Activated T-helper 1 cell treated with anti-CD3 and anti-CD28 coated beads, Interleukin-2, amount 50 U/mL, for 16 hours (primary cell): ENCODE results near the gene TRIM9.

ENCODE experiments used
- DNase-seq, 2 donors: peaks; one replicate each; pipeline ENCODE4 v3.0.0-alpha.2; 2020; ENCODE audit warnings: low read depth in 1 of 2, low spot score in 1 of 2

The TRIM9 gene

DNA sequence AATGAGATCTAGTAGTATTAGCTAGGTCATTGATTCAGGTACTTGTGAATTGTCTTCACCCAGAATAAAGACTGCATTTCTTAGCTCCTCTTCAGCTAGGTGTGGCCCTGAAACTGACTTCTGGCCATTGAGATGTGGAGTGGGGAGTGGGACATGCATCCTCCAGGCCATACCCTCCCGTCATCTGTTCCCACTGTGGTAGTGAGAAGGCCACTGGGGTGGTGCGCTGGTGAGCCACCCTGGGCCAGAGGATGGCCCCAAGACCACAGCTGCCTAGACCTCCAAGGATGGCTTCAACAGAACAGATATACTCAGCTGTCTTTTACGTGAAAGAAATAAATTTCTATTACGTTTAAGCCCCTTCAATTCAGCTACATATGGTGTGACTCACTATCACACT is 36.5 kb downstream of the TRIM9 start:
- DNase-seq, result no peak

DNA sequence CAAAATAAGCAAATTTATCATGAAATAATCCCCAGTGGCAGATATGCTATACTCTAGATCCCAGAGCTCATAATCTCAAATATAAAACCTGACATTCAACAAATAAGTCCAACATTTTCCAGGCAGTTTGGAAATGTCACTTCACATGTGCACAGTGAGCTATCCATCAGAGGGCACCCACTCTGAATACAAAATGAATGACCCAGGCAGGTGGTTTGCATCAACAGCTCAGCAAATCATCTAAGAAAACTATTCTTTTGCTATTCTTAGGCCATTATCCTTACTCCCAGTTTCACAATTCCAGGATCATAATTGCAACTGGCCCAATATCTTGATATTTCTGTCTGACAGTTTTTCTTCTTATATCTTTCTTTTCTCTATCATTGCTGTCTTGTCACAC is 38.5 kb downstream of the TRIM9 start:
- DNase-seq, result no peak

DNA sequence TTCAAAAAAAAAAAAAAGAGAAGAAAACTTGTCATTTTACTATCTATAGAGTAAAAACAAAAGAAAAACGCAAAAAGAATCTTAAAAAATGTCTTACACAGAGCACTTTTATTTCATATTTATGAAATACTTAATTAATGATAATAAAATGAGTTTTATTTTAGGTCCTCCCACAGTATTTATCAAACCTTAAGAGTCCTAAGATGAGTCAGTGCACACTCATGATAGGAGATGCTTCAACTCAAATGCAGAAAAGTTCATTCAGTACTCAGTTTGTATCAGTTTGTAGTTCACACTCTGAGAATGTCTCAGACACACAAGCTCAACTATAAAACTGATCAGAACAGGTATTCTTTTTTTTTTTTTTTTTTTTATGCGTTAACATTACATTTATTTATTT is 41.7 kb downstream of the TRIM9 start:
- no peak for DNase-seq

DNA sequence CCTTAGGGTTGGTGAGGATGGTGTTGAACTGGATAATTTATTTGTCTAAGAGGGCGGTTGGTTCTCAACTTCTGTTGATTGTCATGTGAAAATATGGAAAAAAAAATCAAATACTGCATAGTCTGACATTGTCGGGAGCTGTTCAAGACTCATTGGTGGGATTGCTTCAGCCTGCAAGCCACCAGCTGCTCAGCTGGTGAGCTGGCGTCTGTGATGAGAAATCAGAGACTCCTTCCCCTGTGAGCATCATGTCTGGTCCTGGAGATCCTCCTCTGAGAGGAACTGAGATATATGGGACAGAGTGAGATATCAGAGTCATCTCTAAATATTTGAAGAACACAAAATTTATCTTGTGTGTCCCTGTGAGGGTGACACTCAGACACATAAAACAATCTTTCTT is 49.9 kb downstream of the TRIM9 start:
- DNase-seq, result no peak

DNA sequence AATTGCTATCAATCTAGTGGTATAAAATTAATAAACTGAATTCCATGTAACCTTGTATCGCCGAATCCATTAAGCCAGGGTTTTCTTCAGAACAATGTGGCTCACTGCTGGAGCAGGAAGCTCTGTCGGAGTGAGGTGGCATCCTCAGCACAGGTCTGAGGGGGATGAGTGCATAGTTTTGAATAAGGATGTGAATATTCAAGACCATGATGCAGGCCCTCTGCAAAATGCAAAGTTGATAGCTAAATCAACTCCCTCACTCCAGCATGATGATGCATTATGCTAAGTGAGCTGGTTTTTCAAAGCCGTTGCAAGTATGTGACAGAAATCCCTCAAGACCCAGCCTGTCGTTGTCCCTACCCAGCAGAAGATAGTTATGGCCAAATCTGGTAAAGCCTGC is 53.0 kb downstream of the TRIM9 start:
- DNase-seq, result no peak

DNA sequence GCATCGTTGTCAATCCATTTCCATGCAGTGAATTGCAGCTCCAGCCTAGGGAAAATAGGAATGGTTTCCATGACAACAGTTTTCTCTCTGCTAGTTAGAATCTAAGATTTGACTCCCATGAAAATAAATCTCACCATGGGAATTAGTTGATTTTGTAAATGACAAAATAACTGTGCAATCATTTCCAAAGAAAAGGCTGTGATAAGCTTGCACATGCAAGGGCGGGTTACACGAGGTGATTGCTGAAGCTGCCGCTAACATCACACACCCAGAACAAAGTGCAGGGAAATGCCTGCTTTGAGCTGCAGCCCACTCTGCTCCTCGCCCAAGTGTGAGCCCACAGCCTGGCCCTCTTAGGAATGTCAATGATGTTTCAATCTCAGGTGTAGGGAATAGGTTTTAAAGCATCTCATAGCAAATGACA is 53.8 kb downstream of the TRIM9 start:
- no peak for DNase-seq

DNA sequence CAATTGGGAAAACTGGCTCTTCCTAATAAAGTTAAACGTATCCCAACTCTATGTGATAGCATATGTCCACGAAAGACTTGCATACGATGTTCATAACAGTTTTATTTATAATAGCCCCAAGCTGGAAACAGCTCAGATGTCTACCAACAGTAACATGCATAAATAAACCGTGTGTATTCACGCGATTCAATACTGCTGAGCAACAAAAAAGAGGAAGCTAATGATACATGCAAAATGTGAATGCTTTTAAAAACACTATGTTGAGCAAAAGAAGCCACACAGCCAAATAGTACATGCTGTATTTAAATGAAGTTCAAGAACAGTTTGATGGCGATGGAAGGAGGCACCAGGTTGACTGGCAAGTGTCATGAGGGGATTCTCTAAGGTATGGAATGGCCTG is 55.7 kb downstream of the TRIM9 start:
- no peak for DNase-seq

DNA sequence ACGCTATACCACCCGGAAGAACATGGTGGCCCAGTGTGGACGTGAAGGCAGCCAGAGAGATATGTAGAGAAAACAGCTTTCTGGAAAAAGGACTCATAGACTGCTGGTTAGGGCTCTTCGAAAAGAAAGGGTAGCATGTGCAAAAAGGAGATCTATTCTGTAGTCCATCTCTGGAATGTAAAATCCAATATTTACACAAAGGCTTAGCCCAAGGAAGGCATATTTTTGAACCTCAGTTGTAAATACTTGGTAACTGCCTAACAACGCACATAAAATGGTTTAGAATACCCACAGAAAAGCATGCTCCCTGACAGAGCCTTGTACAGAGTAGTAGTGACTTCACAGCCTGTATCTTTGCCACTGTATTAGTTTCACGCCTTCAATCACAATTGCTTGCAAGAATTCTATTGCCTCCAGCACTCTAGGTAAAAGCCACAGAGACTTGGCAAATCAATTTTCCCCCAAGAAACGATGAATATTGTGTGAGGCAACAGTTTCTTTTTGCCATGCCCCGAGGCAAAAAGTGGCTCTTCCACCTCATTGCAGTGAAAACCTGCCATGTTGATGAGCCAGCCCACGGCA is 59.2 kb downstream of the TRIM9 start:
- no peak for DNase-seq

DNA sequence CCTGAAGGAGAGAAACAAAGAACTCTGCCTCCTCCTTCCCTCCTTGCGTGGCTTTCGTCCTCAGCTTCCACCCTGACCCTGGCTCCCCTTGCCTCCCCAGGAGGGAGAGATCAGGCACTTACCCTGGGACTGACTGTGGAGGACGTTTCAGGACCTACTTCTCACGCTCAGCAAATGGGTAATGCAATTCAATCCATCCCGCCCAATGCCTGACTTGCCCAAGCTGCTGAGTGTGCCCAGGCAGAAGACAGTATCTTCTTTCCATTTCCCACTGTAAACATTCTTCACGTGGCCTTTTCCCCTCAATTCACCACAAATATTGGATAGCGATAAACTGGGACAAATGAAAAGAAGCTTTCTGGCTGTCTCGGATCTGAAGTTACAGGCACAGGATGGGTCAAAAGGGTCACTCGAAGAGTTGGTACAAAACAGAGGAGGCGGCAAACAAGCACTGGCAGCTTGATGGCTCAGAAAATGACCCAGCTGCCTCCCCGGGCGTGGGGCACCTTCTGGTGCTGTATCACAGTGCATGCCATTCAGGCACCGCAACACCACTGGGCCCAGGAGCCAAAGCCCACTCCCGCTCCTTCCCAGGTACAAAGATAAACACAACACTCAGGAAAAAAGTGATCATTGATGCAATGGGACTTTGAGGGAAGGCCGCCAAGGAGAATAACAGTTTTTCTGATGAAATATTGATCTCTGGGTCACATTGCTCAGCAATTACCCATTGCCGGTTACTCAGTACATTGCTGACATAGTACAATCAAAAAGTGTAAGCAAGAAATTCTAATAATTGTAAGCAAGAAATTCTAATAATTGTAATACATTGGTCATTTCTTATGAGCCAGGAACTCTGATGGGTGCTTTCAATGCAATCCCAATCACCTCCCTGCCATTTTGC is 65.8 kb downstream of the TRIM9 start:
- DNase-seq, result no peak

DNA sequence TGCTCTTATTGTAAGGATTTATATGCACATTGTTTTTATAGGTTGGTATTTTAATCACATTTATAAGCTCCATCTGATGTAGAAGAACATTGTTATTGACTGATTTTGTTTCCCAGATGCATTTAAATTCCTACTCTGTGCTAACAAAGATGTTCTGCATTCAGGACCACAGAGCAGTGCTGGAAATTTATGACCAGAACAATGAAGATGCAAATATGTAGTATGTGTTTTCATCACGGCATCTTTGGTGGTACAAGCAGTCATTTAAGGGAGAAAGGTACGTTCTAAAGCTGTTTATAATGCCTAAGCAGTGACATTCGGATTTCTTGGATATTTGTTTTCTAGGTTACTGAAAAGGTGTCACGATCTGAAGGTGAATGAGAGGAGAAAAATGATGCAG is 66.5 kb downstream of the TRIM9 start:
- no peak for DNase-seq

DNA sequence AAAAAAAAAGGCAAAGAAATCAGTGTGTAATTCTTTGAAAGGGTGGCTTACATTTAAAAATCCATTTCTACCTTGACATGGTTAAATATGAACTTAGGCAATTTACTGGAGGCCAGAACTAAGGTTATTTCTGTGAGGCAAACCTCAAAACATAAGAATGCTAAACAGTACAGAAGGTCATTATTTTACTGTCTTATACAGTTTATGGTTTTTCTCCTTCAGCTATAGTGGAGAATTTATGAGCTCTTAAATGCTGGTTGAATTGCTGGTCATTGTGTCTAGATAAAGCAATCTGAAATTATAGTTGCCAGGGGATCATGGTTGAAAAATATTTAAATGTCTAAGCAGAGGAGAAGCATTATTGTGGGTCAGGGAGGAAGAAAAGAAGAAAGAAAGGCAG is 70.5 kb downstream of the TRIM9 start:
- DNase-seq, result no peak

DNA sequence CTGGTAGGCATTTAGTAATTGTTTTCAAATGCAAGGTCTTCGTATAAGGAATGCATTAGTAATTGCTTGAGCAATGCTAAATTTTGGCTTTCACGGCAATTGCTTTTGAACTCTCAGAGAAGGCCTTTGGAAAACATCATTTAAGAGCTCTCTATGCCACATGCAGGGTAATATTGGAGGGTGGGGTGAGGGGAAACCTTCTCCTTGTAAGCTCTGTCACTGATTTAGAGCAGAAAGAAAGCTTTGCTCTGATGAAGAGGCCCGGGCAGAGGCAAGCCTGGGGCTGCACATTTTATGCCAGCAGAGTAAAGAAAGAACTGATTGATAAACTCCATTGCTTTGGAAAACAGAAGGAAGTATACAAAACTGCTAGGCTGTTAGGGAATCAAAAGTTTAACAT is 70.9 kb downstream of the TRIM9 start:
- DNase-seq, result no peak

DNA sequence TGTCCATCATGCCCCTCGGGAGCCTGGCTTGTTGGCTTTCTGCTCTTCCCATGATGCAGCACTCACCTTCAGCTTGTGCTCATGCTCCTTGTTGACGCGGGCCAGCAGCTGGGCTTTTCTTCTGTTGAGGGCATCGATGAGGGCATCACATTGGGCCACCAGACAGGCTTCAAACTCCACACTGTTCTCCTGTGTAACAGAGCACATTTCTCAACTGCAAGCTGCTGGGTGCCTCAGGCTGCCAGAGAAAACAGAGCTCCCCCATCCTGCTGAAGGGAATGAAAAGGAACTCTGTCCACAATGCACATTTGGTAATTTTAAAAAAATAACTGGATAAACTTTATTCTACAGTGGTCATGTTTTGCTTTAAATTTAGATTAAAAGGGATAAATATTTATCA is 72.1 kb downstream of the TRIM9 start:
- DNase-seq, result no peak

DNA sequence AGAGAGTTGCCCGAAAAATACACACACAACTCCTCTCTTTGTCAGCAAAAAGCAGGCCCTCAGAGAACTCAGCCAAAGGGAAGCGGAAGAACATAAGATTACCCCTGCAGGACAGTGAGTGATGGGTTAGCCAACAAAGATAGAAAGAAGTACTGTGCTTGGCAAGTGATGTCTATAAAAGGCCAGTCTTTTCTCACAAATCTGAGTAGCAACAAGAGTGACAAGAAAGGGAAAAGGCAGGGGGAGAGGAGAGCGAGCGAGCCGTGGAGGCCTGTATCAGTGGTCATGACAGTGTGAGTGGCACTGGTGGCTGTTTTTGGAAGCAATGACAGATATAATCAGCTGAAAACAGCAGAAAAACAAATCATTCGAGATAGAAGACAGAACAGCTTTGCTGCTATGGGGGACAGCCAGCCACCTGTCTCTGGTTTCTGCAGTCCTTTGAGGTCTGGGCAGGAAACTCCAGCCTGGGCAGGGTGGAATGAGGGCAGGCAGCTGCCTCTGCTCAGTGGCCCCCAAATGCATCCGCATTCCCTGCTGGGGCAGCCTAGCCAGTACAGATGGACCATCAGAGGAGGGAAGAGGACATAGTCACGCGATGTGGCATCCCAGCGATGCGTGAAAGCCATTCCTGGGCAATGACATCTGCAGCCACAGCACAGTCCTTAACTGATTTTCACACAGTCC is 74.7 kb downstream of the TRIM9 start:
- no peak for DNase-seq

DNA sequence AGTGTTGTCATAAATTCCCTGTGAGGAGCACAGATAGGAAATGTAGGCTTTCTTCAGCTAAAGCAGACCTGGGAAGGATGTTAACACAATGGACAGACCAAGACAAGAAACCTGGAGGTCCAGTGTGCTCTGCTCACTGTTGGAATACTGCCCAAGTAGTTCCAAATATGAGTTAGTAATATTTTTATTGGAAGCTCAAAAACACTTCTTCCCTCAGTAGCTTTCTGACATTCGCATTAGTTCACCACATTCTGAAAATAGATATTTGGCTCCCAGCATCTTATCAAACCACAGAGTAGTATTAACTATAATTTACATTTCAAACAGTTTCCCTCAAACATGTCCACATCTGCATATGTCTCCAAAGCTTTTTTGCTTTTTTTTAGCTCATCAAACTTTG is 75.8 kb downstream of the TRIM9 start:
- no peak for DNase-seq

DNA sequence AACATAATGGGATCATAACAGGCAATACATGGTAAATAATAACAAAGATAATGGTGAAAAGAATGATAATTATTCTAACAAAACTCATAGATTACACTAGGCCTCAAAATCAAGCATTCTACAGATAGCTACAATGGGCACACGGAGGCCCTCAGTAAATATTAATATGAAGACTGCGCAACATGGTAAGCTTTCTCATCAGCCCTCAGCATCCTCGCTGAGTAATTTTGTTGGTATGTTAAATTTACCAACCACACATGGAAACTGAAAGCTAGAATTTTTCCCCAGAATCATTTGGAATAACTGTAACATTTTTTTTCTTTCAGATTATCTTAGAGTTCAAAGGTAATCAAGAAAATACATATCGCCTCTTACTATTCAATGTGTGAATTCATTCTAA is 76.4 kb downstream of the TRIM9 start:
- no peak for DNase-seq

DNA sequence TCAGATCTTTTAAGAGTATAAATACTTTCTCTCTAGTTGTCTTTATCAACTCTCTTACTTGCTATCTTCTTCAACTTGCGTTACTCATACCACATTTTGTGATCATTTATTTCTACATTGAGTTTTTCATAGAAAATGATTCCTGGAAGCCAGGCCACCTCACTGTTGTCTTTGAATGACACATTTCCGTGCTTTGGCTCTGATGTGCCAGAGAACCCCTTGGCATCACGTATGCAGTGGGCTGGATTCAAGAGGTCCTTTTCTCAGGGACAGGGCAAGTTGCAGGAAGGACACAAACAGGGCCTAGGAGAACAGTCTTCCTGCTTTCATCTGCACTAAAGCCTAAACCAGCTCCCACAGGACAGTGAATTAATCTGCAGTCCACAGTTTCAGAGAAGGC is 80.3 kb downstream of the TRIM9 start:
- no peak for DNase-seq

DNA sequence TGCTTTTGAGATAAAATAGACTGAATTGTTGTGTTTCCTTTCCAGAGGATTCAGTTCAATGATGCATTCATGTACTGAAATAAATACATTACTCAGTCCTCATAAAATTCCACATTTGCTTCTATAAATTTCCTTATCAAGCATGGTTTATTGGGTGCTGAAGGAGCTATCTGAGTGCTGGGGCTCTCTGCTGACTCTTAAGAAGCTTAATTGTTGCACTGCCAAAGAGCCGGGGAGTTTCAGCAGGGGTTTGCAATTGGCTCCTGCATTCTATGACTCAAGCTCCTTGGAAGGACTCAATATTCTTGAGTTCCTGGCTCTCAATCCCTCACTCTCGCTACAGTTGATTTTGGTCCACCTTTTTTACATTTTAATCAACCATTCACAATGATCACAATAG is 80.8 kb downstream of the TRIM9 start:
- no peak for DNase-seq

DNA sequence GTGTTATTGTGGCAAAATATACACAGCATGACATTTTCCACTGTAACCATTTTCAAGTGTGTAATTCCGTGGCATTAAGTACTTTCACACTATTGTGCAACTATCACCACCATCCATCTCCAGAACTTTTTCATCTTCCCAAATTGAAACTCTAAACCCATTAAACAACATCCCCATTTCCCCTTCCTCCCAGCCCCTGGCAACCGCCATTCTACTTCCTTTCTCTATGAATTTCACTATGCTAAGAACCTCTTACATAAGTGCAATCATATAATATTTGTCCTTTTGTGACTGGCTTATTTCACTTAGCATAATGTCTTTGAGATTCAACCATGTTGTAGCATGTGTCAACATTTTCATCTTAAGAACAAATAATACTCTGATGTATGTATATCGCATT is 82.8 kb downstream of the TRIM9 start:
- DNase-seq, result no peak

DNA sequence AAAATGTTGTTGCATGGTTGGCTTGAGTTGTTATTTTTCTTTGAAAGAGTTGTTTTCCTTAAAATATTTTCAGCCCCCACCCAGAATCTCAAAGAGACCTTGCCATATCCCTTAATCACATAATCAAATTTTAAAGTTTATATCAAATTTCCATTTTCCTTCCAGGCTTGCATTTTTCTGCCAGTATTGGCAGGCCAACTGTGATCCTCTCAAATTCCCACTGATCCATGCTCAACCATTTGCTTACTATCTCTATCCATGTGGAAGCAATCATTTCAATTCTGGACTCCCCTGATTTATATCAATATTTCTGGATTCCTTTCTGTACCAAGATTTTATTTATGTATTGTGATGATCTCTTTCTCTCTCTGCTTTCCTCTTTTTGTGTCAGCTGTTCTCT is 86.5 kb downstream of the TRIM9 start:
- DNase-seq, result no peak

DNA sequence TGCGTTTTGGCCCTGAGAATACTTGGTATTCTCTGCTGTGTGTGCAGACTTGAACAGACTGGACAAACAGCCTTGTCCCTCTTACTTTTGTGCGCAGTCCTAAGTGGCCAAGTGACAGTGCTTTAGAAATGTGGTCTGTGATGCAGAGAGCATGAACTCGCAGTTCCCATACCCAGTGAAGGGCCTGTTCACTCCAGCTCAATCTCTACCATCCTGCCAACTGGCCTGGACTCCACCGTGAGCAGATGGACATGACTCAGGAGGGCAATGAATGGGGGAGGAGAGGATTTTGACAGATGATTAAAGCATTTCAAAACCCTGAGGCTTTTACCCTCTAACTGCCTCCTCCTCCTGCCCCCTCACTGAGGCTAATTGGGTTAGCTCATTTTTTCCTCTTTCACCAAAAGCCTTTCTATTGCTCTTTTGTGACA is 88.1 kb downstream of the TRIM9 start:
- no peak for DNase-seq

DNA sequence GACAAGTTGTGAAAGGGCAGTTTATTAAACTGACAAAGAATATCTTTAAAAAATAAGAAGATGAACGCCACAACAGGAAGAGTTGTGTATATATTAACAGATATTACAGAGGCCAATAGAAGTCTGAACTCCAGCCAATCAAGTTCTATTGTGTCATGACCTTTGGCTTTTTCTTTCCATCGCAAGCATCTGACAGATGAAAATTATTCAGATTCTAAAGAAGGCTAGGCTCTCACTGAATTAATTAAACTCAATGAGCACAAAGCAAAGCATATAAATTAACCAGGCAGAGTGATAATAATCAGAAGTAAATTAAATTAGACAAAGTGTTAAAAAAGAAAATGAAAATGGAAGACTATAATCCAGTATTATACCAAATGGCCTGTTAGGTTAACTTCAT is 88.6 kb downstream of the TRIM9 start:
- DNase-seq, result no peak
